ENCODE data around the gene SAMM50.

SAMM50 gene

DNA sequence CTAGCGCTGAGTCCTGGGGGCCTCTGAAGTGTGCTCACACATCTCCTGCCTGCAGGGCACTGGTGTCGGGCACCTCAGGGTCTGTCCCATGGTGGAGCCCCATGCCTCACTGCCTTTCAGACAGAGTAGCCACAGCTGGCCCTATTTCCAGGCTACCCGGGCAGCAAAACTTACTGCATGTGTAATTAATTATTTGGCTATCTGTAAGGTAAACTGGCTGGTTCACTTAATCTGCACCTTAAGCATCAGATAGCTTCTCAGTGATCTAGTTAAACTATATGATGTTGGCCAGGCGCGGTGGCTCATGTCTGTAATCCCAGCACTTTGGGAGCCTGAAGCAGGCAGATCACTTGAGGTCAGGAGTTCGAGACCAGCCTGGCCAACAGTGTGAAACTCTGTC lies 26.3 kb upstream of the SAMM50 start:
- Histone ChIP-seq H3F3A (ENCODE audit: control insufficient read depth, insufficient read depth) (no peaks in the 10 kb centered on the region), H3K79me2 (ENCODE audit: control insufficient read depth, low read length) (no peaks in the 10 kb centered on the region), H4K20me1 (ENCODE audit: control insufficient read depth, insufficient read depth, low read depth, low read length) (0 out of 2 replicates have a peak, but pooled peaks cover 3% of the 10 kb centered on the region), H3K27me3 (ENCODE audit: control insufficient read depth, low read length) (no peaks in the 10 kb centered on the region), H3K4me1 (ENCODE audit: control insufficient read depth, low read length) (no peaks in the 10 kb centered on the region), H3K27ac (ENCODE audit: low read depth, low read length) (no peak overlapping the region), H3K4me3 (ENCODE audit: low read length) (no peak overlapping the region), H3K4me2 (ENCODE audit: low read length) (no peak overlapping the region), H3K36me3 (ENCODE audit: control insufficient read depth, low read length) (no peaks in the 10 kb centered on the region), H3K9me2 (replicated peaks; ENCODE audit: control insufficient read depth, low read length) (no peaks in the 10 kb centered on the region), H3K9me3 (ENCODE audit: control insufficient read depth, insufficient read depth, low read length) (no peaks in the 10 kb centered on the region)
- no peak for TF ChIP-seq EZH2phosphoT487 (IDR thresholded peaks at IDR 0.05; ENCODE audit: borderline replicate concordance, low read length)
- TF ChIP-seq, protein P1, sequence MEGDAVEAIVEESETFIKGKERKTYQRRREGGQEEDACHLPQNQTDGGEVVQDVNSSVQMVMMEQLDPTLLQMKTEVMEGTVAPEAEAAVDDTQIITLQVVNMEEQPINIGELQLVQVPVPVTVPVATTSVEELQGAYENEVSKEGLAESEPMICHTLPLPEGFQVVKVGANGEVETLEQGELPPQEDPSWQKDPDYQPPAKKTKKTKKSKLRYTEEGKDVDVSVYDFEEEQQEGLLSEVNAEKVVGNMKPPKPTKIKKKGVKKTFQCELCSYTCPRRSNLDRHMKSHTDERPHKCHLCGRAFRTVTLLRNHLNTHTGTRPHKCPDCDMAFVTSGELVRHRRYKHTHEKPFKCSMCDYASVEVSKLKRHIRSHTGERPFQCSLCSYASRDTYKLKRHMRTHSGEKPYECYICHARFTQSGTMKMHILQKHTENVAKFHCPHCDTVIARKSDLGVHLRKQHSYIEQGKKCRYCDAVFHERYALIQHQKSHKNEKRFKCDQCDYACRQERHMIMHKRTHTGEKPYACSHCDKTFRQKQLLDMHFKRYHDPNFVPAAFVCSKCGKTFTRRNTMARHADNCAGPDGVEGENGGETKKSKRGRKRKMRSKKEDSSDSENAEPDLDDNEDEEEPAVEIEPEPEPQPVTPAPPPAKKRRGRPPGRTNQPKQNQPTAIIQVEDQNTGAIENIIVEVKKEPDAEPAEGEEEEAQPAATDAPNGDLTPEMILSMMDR (IDR thresholded peaks at IDR 0.05; ENCODE audit: low read depth, low read length, poor library complexity, severe bottlenecking) = no peak

DNA sequence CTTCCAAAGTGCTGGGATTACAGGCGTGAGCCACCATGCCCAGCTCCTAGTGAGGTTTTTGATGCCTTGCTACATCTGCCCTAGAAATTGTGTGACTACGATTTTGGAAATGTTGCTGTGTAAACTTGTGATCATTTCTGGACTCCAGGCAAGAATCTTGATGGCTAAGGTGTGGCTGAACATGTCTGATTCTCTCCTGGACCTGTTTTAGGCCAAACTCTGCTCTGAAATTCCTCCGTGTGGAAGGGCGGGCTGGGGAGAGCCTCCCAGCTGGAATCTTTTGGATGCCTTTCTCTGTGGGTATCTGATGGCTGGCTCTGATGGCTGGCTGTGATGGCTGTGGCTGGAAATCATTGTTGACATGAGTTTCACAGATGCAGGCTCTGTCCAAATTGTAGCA lies 23.5 kb upstream of the SAMM50 start:
- Histone ChIP-seq H3K4me2 (ENCODE audit: low read length) (no peak overlapping the region), H3K4me3 (ENCODE audit: low read length) (no peak overlapping the region), H3K9me2 (replicated peaks; ENCODE audit: control insufficient read depth, low read length) (no peaks in the 10 kb centered on the region), H3F3A (ENCODE audit: control insufficient read depth, insufficient read depth) (no peaks in the 10 kb centered on the region), H3K27me3 (ENCODE audit: control insufficient read depth, low read length) (no peaks in the 10 kb centered on the region), H3K4me1 (ENCODE audit: control insufficient read depth, low read length) (no peaks in the 10 kb centered on the region), H3K27ac (ENCODE audit: low read depth, low read length) (no peak overlapping the region), H3K79me2 (ENCODE audit: control insufficient read depth, low read length) (no peaks in the 10 kb centered on the region), H3K36me3 (ENCODE audit: control insufficient read depth, low read length) (no peaks in the 10 kb centered on the region), H4K20me1 (ENCODE audit: control insufficient read depth, insufficient read depth, low read depth, low read length) (0 out of 2 replicates have a peak, but pooled peaks cover 3% of the 10 kb centered on the region), H3K9me3 (ENCODE audit: control insufficient read depth, insufficient read depth, low read length) (no peaks in the 10 kb centered on the region)
- TF ChIP-seq, protein P1 (IDR thresholded peaks at IDR 0.05; ENCODE audit: low read depth, low read length, poor library complexity, severe bottlenecking) = no peak
- TF ChIP-seq EZH2phosphoT487 (IDR thresholded peaks at IDR 0.05; ENCODE audit: borderline replicate concordance, low read length) = no peak

DNA sequence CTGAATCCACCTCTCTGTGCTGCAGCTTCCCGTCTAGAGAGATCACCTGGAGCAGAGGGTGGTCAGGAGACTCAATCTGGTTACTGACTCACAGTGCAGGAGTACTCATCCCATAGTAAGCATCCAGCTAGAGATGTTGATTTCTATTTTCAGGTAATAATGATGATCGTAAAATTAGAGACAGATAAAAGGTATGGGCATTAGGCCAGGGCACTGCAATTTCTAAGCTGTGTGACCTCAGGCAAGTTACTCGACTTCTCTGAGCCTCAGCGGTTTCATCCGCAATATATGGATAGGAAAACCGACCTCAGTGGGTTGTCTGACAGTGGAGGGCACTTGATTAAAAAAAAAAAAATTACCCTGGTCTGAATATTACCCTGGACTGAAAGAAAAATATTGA lies 13.8 kb upstream of the SAMM50 start:
- Histone ChIP-seq H3K4me1 (ENCODE audit: control insufficient read depth, low read length) (peaks cover 3% of the 10 kb centered on the region; the same call in 1 of the 2 replicates), H4K20me1 (ENCODE audit: control insufficient read depth, insufficient read depth, low read depth, low read length) (no peaks in the 10 kb centered on the region), H3K36me3 (ENCODE audit: control insufficient read depth, low read length) (no peaks in the 10 kb centered on the region), H3K27me3 (ENCODE audit: control insufficient read depth, low read length) (peaks cover 8% of the 10 kb centered on the region; the same call in 1 of the 2 replicates), H3K4me3 (ENCODE audit: low read length) (no peak overlapping the region), H3K79me2 (ENCODE audit: control insufficient read depth, low read length) (no peaks in the 10 kb centered on the region), H3K9me2 (replicated peaks; ENCODE audit: control insufficient read depth, low read length) (no peaks in the 10 kb centered on the region), H3K9me3 (ENCODE audit: control insufficient read depth, insufficient read depth, low read length) (no peaks in the 10 kb centered on the region), H3F3A (ENCODE audit: control insufficient read depth, insufficient read depth) (no peaks in the 10 kb centered on the region), H3K27ac (ENCODE audit: low read depth, low read length) (no peak overlapping the region), H3K4me2 (ENCODE audit: low read length) (no peak overlapping the region)
- no peak for TF ChIP-seq EZH2phosphoT487 (IDR thresholded peaks at IDR 0.05; ENCODE audit: borderline replicate concordance, low read length)
- TF ChIP-seq, protein P1 (IDR thresholded peaks at IDR 0.05; ENCODE audit: low read depth, low read length, poor library complexity, severe bottlenecking) = no peak
